Measurements from ENCODE around the gene ZEB2.

ZEB2 gene

DNA sequence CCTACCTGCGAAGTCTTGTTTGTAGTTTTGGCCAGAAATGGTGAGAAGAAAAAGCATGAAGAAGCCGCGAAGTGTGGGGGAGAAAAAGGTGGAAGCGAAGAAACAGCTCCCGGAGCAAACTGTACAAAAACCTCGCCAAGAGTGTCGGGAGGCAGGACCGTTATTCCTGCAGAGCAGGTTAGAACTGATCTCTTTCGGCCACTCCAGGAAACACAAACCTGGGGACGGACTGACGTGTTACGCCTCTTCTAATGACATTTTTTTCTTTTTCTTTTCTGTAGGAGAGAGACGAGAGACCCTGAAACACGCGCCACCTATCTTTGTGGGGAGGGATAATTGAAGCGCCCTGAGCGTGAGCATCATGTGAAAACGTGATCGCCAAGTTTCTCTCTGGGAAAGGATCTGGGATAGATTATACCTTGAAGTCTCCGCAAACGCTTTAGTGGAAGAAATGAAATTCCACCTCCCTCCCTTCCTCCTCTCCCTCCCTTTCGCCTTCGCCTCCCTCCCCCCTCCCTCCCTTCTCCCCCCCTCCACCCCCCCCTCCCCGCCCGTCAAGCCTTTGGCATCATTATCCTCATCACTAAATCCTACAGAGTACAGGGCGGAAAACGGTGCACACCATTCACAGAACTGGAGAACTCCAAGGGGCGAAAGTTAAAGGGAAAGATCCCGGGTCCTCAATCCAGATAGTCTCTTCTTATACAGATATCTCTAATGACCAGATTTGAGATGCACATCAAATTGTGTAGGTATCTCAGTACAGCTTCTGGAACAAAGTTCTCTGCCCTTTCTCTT lies at the start of gene ZEB2:
ZEB2 (minus strand) TSS at position 186 of the 798 bp plus-strand sequence. CDS start 2,769 bp downstream, outside the sequence.
- no peak for DNase-seq (ENCODE audit: low read depth)

DNA sequence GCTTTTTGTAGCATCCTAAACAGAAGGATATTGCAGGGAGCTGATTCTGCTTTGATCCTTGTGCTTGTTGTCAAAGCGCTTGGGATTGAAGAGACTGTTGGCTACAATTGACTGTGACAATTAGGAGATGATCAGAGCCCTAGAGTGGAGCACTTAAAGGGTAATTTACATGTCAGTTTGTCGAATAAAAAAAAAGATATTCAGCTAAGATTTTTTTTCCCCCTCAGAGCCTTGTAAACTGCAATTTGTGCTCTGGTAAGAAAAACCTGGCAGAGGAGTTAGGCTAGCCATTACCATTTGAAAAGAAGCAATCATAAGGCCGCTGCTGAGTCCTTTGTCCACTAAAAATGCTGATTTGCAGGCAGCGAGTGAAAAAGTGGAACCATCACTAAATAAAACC lies 47.8 kb upstream of the ZEB2 start:
- DNase-seq (ENCODE audit: low read depth): no peak

DNA sequence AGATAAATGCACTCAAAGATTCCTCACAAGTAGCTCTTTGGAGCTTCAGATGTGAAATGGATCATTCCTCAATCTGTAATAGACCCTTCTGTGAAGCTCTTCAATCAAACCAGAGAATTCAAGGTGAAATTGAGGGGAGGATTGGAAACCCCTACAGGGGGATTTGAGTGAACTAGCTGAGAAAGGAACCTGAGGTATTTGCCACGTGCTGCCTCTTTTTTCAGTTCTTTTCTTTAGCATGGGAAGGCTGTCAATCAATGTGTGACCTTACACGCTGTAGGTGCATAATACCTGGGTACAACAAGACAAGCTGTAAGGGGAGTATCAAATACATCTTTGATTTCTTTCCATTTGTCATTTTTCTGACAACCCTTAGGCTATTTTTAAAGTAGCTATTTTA lies 46.5 kb upstream of the ZEB2 start:
- no peak for DNase-seq (ENCODE audit: low read depth)

DNA sequence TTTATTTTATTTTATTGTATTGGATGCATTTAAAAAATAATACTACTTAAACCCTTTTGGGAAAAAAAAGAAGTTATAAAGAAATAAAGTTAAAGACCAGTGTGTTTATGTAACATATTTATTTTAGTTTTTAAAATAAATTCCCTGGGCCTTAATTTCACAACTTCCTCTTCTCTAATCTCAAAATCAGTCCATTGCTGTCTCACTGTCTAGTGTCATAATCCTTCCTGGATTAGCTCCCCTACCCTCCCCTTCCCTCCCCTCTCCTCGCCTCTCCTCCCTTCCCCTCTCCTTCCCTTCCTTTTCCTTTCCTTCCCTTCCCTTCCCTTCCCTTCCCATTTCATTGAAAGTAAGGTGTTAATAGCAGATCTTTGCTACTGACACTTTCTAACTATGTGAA lies 40.3 kb upstream of the ZEB2 start:
- DNase-seq (ENCODE audit: low read depth): no peak

DNA sequence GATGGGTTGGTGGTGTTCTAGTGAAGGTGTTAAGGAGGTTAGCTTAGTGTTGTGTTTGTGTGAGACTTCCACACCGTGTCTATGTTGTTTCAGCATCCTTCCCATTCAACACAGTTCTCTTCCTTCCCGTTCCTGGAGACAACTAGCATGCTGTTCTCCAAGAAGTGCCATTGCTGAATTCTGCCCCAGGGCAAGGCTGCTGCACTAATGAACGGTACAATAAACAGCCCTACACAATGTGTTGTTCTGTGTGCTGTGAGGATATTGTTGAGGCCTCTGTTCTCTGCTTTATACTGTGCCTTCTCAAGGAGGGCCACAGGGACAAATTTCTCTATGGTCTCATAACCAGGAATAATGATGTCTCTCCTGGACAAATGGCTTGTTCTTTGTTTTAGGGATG lies 39.8 kb upstream of the ZEB2 start:
- no peak for DNase-seq (ENCODE audit: low read depth)

DNA sequence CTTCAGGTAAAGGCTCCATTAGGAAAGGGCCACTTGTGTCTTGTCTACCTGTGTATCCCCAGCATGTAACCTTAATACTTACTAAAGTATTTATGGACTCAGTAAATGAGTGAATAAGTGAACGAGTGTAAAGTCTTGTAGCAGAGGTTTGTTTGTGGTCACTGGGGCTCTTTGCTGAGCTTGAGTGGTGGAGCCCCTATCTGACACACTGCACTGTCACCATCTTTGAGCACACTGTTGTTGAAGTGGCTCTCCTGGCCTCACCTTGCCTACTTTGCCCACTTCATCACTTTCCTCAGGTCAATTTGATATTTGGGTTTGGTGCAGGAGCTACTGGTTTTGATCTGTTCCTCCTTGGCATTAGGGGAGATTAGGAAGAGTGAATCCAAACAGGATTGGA lies 39.3 kb upstream of the ZEB2 start:
- no peak for DNase-seq (ENCODE audit: low read depth)

DNA sequence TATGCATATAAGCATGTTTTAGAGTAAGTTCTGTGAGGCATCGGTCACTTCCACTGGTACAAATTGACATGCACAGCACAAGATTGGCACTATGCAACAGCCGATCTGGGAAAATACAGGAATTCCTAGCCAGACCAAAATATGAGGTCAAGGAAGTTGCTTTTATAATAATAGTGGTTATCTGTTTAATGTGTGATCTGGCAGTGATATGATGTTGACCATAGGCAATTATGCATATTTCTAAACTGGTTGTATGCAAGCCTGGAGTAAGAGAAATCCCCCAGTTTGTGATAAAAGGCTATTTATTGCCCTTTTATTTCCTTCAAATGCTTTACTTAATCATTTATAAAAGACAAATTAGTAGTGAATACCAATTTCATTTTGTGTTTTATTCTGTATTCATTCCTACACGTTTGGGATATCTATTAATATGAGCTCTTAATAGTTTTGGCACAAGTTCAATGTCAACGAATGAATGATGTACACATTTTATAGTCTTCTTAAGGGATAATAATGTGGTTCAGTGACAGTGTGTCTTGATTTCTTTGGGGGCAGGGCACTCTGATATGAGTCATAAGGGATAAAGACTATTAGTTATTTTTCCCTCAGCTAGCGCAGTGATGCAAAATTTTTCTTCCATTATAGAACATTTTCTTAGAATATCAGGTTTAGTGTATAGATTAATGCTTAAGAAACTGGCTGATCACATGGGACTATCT lies 34.7 kb upstream of the ZEB2 start:
- no peak for DNase-seq (ENCODE audit: low read depth)

DNA sequence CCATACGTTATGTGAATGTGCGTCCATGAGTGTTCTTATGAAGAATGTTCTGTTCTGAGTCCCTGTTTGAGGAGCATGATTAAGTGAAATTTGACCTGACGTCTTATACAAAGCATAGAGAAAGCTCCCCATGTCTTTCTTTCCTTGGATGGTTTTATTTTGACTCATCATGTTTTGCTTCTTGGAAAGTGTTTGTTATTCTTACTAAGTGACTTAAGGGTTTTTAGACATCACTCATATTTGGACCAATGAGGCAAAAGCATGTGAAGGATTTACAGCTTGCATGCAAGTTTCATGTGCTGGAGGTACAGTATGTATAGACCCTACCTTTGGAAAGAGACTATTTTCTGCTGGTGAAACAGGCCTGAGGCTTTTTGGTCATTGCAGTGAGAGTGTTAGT lies 33.5 kb upstream of the ZEB2 start:
- DNase-seq (ENCODE audit: low read depth): no peak

DNA sequence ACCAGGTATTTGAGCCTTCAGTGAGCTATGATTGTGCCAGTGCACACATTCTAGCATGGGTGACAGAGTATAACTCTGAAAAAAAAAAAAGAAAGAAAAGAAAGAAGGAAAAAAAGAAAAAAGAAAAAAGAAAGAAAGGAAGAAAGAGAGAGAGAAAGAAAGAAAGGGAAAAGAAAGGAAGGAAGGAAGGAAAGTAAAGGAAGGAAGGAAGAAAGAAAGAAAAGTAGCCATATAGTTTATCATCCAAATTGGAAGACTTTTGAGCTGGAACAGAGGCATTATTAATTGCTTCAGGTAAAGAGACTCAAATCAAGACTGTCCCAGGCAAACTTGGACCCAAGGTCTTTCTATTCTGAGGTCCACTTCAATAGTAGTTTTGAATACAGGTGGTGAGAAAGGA lies 32.9 kb upstream of the ZEB2 start:
- DNase-seq (ENCODE audit: low read depth): no peak

DNA sequence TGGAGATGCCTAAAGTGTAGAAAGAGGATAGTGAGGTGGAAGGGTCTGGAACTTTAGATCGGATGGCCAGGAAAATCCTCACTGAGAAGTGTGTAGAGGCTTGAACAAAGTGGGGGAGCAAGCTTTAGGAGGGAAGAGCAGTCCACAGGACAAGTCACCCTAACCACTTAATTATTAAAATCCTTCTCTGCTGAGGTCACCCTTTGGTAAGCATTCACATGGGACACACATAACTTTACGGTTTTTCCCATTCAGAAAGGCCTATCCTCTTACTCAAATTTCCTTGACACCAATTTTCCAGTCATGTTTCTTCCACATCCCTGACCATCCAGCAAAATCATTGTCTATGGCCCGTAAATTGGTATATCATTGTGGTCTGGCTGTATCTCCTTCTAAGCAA lies 31.0 kb upstream of the ZEB2 start:
- no peak for DNase-seq (ENCODE audit: low read depth)

DNA sequence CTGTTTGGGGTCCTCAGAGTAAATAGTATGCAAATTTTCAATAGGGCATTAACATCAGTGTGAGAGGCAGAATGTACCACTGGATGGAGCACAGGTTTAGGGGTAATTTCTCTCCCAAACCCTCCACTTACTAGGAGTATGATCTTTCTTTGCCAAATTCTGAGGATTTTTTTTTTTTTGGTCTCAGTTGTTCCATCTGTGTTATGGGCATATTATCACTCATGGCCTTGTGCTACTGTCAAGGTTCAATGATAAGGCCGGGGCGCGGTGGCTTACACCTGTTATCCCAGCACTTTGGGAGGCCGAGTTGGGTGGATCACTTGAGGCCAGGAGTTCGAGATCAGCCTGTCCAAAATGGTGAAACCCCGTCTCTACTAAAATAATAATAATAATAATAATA lies 30.2 kb upstream of the ZEB2 start:
- no peak for DNase-seq (ENCODE audit: low read depth)

DNA sequence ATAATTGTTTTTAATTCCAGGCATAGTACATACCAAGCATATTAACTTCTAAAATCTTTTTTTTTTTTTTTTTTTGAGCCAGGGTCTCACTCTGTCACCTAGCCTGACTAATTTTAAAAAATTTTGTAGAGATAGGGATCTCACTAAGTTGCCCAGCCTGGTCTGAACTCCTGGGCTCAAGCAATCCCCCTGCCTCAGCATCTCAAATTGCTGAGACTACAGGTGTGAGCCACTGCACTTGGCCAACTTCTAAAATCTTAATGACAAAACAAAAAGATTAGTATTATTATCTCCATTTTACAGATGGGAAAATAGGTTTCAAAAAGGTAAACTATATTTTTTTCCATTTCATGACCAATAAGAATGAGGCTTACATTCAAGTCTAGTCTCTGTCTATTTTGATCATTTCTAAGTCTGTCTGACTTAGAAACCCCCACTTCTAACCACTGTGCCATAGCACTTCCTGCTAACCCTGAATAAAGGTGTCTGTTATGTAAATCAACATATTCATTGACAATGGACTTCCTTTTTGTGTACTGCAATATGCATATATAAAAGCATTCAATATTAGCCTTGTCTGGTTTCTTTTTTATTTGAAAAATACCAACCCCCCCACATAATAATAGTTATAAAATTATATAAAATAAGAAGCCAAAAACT lies 28.7 kb upstream of the ZEB2 start:
- no peak for DNase-seq (ENCODE audit: low read depth)

DNA sequence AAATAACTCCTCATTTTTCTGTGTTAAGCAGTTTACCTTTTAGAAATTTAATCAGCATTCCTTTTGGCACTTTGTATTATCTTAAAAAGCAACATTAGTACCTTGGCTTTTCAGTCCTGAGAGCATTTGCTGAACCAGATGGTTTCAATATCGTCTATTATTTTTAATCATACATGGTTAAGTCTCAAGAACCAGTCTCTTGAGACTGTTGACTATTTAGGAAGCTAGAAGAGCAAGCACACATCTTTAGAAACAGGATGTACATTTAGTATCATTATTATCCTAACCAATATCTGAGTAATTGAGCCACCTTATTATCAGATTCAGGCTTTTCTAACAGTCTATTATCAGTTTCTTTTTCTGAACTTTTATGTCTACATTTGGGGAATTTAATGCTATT lies 28.2 kb upstream of the ZEB2 start:
- DNase-seq (ENCODE audit: low read depth): no peak

DNA sequence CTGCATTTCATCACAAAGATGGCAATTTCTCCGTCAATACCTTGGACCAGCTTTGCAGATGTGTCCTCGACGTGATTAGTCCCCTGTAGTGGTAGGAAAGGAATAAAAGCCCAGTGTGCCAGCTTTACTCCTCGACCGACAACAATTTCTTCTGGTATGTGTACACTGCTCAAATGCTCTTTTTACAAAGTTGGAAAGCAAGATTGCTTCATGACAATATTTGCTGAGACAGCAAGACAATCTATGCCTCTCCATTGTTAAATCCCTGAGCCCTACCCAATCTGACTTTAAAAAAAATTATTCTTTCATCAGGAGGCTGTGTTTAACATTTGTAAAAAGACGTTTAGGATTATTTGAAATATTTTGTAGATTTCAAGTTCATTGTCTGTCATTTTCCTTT lies 27.6 kb upstream of the ZEB2 start:
- DNase-seq (ENCODE audit: low read depth): no peak

DNA sequence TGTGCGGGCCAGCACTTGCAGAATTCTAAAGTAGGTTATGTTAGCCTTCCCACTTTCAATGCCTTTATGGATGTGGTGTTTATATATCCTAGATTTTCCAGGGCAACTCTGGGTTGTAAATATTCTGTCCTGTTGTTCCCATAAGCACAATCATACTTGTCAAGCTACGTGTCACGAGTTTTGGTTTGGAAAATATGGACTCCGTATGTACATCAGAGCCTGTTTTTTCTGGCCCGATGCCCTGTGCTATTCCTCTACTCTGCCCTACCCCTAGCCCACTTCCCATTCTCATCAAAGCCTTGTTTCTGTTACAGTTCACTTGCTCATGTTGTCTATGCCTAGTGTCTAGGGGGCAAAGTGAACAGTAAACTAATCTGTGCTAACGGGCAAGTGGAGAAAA lies 27.0 kb upstream of the ZEB2 start:
- no peak for DNase-seq (ENCODE audit: low read depth)

DNA sequence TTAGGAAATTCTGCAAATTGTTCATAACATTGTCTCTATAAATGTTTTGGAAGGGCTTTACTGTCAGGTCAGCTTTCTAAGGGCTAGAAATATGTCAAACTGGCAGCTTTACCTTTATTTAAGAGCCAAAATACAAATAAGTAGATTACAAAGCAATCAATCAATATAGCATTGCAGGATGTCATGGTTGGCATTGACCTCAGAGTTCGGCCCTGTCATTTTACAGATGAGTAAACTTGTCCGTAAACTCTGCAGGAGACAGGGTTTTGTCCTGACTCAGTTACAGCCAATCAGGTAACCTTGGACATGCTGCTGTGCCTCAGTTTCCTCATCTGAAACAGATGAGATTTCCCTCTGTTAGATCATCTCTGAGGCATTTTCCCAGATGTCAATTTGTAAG lies 25.9 kb upstream of the ZEB2 start:
- DNase-seq (ENCODE audit: low read depth): no peak

DNA sequence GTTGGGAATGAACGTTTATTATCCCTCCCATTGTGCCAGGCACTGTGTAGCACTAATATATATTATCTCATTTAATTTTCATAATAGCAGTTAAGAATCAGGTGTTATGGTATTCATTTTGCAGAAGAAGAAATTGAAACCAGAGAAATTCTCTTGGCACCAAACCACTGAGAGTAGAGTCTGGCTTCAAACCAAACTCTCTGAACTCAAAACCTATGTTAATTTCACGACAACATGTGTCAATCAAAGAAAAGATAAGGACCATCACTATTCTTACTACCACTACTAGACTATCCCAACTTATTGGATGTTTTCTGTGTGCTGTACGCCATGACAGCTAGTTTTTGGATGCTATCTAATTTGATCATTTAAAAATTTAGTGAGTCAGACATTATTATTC lies 24.1 kb upstream of the ZEB2 start:
- DNase-seq (ENCODE audit: low read depth): no peak

DNA sequence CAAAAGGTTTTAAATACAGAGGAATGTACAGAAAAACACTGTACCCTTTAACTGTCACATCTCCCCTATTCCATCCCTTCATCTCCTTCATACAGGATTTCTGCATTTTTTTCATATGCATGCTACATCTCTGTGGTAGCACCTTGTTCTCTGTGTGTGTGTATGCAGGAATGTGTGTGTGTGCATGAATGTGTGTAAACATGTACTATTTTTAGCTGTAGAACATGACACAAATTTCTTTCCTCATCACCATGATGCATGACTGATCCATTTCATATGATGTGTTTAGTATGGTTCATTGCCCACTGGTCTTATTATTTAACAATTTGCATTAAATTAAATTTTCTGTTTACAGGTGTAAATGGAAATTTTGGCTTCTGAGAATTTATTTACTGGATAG lies 21.5 kb upstream of the ZEB2 start:
- no peak for DNase-seq (ENCODE audit: low read depth)

DNA sequence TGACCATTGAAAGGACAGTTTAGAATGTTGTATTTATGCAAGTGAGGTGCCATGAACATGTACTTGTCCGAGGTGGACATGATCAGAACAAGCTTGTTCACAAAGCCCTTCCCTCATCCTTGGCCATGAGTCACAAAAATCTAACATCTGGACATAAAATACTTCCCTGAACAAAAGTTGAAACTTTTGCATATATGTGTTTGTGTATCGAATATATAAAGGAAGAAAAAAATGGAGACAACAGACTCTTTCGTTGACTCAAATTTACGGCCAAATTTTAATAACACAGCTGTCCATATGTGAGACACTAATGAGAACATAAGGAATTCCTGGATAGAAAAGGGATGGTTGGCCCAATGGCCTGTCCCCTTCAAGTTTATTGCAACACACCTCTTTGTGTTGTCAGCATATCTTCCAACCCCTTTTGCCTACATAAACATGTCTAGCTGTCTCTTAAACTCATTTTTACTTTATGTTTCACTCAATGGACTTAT lies 19.4 kb upstream of the ZEB2 start:
- DNase-seq (ENCODE audit: low read depth): no peak

DNA sequence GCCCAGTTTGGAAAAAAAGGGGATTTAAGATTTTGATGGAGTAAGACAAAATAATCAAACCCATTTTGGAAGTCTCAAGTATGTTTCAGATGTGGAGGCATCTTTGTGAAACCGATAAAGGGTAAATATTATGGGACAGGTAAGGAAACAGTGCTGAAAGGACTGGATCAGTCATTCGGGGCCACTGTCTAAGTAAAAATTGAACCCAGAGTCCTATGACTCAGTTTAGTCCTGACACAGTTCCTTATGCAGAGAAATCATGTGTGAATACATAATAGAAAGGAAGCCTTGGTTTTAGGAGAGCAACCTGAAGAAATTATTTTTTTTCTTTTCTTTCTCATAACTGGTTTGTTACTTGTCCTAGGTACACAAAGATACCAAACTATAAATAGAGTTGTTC lies 15.4 kb upstream of the ZEB2 start:
- DNase-seq (ENCODE audit: low read depth): no peak

DNA sequence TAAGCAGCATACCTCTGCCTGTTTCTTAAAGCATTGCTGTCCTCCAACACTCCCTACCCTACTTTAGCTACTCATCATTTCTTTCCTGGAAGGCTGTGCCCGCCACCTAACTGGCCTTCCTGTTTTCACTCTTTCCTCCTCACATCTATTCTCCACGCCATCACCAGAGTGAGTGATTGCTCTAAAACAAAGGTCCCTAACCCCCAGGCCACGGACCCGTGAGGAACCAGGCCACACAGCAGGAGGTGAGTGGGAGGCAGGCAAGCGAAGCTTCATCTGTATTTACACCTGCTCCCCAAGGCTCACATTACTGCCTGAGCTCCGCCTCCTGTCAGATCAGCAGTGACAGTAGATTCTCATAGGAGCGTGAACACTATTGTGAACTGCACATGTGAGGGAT lies 13.3 kb upstream of the ZEB2 start:
- no peak for DNase-seq (ENCODE audit: low read depth)

DNA sequence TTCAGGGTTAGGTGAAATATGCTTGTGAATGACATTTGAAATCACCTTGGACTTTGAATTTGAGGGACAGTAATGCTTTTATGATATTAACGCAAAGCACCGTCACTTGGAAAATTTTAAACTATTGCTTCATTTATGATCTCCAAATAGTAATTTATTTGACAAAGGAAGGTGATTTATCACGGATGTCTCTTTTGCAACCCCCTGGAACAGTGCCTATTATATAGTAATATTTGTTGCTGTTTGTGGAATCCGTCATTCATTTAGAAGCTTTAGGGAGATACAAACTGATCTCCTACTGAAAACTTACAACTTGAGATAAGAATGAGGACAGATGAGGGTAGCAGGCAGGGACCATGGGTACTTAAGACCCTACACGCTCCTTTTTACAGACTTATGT lies 10.7 kb upstream of the ZEB2 start:
- DNase-seq (ENCODE audit: low read depth): no peak

DNA sequence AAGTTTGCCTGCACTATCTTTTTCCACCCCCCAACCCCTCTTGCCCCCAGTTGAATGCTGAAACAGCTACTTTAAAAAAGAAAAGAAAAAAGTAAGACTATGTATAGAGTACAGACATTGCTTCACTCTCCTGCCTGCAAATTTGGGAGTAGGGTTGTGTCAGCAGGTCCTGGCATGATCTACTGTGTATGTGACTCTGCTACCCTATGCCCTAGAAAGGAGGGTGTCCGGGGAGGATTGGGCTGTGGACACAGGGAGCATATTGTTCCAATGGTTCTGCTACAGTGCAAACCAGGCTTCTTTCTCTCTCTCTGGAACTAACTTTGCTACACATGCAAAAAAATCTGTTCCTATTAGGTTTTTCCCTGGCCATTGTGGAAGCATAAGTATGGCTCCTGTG lies 9.9 kb upstream of the ZEB2 start:
- no peak for DNase-seq (ENCODE audit: low read depth)
